ENCODE measurements around the gene ERBB4.
"Not testable (repeated sequence)": the region's sequence is repeated elsewhere in the genome, so short reads cannot be mapped to it uniquely, and the experiment has no call there.

The ERBB4 gene

DNA sequence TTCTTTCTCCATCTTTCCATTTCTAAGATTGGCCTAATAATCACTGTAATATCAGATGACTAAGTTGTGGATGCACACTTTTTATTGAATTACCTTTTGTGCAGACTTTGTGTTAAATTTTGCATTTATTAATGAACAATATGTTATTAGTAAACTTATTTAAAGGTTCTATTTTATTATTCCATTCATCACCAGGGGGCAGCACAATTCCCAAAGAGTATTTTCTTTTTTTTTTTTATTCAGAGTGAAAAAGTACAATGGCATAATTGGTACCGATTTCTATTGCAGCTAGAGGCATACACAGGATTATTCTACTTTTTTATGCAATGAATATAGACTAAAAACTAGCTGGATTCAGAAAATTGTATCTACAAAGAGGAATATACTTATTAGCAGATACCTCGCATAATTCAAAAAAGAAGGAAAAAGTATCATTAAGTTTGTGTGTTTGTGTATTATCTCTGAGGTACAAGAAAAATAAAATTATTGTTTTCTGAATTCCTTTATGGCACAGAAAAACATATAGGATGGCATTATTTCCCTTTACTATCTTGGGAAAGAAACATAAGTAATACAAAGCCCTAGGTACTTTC is 390.6 kb downstream of the ERBB4 start:
- no peak for DNase-seq (ENCODE audit: low read depth in 2 of 2)

DNA sequence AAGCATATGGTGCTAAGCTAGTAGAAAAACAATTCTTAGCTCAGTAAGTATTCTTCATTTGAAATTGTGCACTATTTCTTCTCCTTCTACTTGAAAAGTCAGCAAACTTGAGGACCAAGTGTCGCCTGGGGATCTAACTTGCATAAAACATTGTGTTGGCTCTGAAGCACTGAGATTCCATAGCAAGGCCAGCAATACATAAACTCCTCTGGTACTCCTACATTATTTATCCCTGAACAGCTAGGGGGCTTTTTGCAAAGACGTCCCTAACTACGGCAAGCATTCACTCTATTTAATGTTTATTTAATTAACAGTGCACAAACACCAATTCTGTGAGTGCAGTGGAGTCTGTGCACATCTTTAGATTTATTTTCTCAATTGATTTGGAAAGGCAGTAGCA is 392.2 kb downstream of the ERBB4 start:
- no peak for DNase-seq (ENCODE audit: low read depth in 2 of 2)

DNA sequence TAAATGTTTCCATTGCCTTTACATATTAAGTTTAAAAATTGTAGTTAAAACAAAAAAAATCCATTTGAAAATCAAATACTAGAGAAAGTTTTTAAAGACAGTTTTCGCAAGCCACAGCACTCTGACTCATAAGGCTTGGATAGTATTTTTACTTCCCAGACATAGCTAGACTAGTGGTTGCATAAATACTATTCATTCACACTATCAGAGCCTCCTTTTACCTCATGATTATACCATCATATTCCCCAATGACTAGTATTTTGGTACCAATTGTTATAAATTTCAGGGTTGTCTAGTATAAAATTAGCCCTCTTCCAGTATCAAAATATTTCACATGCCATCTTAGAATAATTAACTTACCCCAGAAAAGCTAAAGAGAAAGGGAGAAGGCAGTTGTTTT is 393.5 kb downstream of the ERBB4 start:
- no peak for DNase-seq (ENCODE audit: low read depth in 2 of 2)

DNA sequence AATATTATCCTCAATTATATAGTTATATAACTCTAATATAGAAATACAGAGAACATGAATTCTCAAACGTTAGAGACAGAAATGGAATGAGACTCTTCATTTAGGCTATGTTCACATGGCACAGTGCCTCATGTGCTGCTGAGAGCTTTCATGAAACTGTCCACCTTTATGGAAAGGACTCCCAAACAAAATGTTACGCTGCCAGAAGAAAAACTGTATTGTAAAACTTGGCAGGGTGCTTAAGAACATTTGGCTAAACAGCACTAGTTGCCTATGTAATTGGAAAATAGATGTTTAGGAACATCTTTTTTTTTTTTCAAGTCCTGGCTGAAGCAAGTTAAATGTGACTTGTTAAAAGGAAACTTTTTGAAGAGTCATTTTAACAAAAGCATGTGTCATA is 396.0 kb downstream of the ERBB4 start:
- no peak for DNase-seq (ENCODE audit: low read depth in 2 of 2)

DNA sequence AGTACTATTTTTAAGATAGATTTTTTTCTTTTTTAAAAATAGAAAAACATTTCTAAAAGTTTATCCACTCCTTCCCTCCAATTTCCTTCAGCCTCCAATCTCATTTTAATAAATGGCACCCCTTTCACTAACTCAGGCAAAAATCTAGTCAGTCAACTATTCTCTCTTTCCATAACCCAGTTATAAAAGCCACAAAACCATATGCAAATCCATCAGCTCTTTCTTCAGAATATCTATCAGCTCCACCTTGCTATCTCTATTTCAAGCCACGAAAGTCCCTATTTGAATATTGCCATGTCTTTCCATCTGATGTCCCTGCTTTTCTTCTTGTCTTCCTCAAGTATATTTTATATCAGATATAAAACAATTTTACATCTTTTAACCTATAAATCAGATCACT is 397.1 kb downstream of the ERBB4 start:
- no peak for DNase-seq (ENCODE audit: low read depth in 2 of 2)

DNA sequence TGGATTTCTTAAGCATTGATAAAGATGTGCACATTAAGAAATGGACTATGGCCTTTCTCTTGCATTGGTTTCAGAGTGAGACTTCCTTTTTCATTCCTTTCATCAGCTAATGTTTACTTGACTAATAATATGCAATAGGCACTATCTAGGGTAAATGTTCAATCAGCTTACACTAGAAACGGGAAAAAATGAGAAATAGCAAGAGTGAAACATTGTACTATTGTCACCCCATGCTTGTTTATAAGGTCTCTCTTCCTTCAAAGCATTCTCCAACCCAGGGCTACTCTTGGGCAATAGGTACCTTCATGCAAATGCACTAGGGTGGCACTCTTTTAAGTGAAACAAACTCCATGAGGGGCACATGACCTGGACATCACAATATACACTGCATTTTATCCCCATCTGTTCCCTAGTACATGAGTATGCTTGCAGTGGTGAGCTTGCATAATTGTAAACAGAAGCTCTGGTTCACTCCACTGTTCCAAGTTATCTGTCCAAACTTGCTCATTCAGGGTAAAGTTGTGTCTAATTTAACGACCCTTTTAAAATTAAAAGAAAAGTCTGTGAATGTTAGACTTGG is 402.3 kb downstream of the ERBB4 start:
- DNase-seq (ENCODE audit: low read depth in 2 of 2): no peak

DNA sequence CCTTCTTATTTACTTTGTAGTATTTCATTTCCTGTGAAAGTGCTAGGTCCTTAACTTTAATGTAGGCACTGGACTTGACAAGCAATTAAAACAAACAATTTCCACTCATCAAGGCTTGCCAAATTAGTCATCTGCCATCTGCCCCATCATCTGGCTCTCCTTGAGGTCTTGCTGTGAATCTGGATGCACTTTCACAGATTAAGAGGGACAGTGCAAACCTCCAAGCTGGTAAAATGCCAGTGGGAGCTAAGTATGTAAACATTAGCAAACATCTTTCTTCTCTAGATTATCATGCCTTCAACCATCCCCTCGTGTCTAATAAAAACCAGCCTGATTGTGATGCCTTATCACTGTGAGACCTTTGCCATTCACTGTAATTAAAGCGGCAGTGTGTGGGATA is 402.9 kb downstream of the ERBB4 start:
- DNase-seq (ENCODE audit: low read depth in 2 of 2): no peak

DNA sequence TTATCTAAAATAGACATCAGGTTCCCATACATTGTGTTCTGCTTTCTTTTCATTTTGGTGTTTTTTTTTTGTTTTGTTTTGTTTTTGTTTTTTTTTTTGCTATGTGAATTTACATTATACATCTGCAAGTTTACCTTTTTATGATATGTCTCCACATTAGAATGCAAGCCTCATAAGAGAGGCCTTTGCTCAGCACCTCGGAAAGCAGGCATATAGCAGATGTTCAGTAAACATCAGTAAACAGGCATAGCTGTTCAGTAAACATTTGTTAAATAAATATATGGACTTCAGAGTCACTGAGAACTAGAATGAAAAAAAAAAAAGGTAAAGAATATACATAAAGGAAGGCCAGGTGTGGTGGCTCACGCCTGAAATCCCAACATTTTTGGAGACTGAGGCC is 405.3 kb downstream of the ERBB4 start:
- DNase-seq (ENCODE audit: low read depth in 2 of 2): no peak

DNA sequence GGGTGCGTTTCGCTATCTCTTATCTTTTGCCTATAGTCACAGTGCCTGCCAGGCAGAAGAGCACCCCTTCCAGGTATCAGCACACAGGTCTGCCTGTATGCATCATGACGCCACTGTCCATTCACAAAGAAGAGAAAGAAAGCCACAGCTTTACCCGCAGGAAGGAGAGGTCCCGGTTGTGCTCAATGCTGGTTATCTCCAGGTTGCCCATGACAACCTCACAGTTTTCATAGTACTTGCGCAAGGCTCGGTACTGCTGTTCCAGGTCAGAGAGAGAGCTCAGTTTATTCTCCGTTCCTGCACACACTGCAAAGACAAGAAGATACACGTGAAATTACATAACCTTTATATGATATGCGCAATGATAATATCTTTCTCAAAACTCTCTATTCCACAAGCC is 414.0 kb downstream of the ERBB4 start:
- no peak for DNase-seq (ENCODE audit: low read depth in 2 of 2)

DNA sequence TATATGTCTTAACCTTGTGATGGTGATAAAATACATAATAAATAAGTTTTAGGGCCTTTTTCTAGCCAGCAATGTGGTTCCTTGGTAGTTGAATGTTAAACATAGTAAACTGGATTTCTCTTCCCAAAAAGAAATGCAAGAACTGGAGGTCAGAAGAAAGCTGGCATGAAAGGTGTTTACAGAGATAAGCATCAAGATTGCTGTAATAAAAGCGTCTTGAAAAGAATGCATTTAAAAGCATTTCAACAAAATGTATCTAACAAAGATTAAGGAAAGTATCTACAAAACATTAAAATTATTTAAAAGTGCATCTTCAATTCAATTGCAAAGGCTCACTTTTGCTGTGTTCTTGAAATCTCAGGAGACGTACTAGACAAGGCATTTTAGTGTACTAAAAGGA is 419.0 kb downstream of the ERBB4 start:
- no peak for DNase-seq (ENCODE audit: low read depth in 2 of 2)

DNA sequence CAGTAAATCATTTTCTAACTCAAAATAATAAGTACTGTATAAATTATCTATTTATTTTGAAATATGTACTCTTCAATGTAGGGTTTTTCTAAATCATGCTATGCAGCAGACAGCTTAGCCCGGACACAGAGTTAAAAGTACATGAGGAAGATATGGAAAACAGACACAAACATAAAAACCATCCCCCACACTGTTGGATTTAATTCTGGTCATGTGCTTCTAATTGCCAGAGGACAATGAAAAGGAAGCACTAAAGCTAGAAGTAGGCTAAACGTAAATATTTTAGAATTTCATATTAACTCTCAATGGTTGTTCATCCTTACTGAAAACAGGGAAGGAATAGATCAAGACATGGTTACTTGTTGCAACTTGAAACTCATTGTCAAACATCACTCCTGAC is 420.7 kb downstream of the ERBB4 start:
- no peak for DNase-seq (ENCODE audit: low read depth in 2 of 2)

DNA sequence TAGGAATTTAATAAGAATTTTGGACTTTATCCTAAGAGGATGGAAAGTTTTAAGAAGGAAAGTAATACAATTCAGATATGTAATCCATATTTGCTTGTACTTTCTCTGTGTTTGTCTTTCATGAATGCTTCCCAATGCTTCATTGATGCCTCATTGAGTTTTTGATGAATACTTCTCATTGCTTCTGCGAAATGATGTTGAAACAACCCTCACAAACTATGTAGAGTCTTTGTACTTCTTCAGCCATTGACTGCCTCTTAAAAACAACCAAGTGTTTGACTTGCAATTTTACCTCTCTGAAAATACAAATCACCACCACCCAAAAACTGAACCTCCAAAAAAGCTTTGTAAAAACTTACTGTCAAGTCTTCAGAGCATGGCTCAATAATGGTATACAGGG is 424.1 kb downstream of the ERBB4 start:
- no peak for DNase-seq (ENCODE audit: low read depth in 2 of 2)

DNA sequence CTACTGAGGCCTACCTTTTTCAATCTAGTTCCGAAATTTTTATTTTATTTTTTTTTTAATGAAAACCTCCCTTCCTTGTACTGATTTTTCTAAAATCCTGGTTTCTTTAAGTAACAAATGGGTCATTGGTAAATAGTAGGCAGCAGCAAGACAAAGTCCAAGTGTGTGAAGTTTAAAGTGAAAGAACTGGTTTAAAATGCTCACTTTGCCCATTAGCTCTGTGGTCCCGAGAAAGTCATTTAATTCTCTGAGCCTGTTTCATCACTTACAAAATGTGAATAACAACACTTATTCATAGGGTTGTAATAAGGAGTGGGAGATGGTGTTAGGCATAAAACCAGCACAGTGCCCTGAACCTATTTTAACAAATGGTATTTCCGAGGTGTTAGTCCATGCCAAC is 426.2 kb downstream of the ERBB4 start:
- no peak for DNase-seq (ENCODE audit: low read depth in 2 of 2)

DNA sequence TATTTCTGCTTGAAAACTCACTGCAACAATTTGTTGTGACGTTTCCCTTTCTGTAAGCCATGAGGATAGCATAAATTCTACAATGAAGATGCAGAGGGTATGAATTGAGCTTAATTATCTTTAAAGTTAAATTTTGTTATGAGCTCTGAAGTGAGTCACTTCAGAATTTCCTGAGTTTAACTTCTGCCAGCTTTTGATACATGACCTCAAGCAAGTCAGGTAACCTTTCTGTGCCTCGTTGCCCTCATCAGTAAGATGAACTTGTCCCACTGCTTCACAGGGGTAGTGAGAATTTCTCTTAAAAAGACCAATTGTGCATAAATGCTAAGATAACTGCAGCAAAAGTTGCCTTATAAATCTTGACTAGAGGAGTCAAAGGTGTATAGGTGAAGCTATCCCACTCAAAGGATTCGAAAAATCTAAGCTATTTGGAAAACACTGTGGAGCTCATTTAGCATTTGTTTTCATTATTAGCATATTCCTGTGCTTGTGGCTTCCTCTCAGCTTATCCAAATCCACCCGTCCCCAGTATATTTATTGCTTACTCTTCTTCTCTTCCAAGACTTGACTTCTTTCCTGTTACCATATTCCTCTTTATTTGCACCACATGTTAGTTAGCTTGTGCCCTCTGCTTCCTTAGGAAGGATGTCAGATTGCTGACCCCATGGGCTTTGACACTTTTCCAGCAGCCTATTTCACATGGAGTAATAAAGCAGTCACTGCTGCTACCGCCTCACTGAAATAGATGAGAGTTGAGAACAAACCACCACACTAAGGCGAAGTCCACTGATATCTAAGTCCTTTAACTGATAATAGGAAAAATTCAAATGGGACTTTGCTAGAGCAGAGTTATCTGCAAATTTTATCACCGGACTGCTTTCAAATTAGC is 428.6 kb downstream of the ERBB4 start:
- no peak for DNase-seq (ENCODE audit: low read depth in 2 of 2)

DNA sequence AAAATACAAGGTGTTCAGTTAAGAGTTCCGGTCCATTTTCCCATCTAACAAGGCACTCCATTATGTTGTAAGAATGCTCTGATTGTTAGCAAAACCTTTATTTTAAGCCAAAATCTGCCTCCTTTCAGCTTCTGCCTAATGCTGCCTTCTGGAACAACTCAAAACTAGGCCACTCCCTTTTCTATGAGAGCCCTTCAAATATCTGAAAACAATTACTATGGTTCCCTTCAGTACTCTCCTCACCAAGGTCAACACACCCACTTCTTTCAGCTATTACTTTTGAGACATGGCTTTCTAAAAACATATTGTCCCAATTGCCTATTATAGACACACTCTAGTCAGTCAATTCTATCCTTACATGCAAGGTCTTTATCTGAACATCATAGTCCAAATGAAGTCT is 429.4 kb downstream of the ERBB4 start:
- no peak for DNase-seq (ENCODE audit: low read depth in 2 of 2)

DNA sequence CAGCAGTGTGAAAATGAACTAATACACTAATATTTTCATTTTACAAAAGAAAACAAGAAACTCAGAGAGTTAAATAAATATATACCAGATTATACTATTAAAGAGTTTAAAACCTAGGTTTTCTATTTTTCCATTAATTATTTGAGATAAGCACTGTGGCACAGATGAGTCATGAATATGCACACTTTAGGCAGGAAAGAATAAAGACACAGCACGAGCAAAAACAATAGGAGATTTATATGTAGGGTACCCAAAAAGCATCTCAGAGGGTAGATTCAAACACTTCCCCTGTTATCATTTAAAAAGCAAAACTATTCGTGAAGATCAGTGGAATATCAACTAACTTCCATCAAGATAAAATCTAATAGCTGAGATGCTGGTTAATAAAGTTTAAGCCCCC is 430.6 kb downstream of the ERBB4 start:
- DNase-seq (ENCODE audit: low read depth in 2 of 2): no peak

DNA sequence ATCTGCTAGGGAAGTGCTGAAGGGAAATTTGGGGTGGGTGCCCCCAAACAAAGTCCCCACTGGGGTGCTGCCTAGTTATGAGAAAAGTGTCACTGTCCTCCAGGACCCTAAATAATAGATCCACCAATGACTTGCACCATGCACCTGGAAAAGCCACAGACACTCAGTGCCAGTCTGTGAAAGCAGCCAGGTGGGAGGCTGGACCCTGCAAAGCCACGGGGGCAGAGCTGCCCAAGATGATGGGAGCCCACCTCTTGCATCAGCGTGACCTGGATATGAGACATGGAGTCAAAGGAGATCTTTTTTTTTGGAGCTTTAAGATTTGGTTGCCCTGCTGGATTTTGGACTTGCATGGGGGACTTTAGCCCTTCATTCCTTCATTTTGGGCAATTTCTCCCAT is 431.6 kb downstream of the ERBB4 start:
- no peak for DNase-seq (ENCODE audit: low read depth in 2 of 2)

DNA sequence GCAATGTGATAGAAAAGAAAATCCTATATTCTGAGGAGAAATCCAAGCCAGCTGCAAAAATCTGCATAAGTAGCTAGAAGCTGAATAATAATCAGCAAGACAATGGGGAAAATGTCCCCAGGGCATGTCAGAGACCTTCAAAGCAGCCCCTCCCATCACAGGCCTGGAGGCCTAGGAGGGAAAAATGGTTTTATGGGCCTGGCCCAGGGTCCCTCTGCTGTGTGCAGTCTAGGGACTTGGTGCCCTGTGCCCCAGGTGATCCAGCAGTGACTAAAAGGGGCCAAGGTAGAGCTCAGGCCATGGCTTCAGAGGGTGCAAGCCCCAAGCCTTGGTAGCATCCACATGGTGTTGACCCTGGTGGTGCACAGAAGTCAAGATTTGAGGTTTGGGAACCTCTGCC is 432.1 kb downstream of the ERBB4 start:
- not testable (repeated sequence) for DNase-seq (ENCODE audit: low read depth in 2 of 2)

DNA sequence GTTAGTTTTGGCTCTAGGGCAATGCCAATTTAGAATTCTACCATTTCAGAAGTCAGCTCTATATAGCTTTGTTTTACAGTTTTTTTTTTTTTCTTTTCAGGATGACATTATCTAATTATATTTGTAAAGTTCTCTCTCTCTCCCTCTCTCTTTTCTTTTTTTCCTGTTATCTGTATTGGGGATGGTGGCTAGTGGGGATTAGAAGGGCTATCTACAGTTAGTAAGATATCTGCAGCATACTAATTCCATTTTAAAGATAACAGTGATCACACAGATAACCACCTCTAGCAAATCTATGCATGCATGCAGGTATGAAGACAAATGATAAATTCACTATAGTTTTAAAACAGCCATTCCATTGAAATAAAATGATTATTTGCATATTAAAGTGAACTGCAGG is 438.9 kb downstream of the ERBB4 start:
- no peak for DNase-seq (ENCODE audit: low read depth in 2 of 2)

DNA sequence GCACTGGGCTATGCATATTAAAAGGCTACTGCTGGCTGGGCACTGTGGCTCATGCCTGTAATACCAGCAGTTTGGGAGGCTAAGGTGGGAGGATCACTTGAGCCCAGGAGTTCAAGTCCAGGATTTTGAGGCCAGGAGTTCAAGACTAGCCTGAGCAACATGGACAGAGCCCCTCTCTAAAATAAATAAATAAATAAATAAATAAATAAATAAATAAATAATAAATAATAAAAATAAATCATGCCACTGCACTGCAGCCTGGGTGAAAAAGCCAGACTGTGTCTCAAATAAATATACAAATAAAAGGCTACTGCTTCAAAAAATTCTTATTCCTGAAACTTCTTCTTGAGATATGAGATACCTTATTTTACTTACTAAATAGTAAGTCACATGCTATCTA is 439.6 kb downstream of the ERBB4 start:
- DNase-seq (ENCODE audit: low read depth in 2 of 2): no peak

DNA sequence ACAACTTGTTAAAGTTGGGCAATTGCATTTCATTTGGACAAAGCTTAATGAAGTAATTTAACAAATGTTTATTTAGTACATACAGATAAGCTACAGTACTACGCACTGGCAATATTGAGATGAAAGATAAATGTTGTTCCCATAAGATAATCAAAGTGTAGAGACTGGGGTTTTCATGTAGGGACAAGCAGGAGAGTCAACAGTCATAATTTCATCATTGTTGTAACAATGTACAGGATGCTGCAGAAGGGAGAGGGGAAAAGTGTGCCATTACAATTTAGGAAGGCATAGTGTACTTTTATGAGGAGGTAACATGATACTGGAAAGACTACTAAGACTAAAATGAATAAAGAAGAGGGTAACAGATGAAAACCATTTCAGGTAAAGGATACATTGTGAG is 441.6 kb downstream of the ERBB4 start:
- no peak for DNase-seq (ENCODE audit: low read depth in 2 of 2)

DNA sequence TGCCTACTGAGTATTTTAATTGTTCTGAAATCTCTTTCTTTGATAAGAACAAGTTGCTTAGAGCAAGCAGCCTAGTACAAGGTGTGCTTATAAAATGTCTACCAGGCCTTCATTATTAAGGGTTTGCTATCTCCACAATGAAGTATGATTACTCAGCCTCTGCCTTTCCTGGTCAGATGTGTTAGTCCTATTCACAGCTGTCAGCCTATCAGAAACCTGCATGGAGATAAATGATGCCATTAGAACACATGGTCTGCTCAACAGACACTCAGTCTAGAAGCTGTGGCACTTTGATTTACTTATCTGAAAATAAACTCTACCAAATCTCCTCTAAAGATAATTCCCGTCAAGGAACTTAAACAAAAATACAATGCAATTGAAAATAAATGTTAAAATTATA is 448.7 kb downstream of the ERBB4 start:
- DNase-seq (ENCODE audit: low read depth in 2 of 2): no peak

DNA sequence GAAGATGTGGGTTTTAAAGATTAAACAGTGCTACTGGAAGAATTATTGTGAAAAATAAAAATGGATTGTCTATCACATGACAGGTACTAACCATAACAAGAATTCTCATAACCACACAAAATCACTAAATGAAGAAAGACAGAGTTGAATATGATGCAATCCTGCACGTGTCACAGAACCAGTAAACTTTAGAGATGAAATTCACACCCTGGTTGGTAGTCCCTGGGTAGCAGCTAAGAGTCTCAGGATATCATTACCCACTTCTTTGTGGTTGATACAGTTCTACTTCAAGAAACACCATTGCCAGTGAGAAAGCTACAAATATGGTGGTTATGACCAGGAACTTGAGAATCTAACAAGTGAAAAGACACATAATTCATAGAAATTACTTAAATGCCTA is 450.2 kb downstream of the ERBB4 start:
- DNase-seq (ENCODE audit: low read depth in 2 of 2): no peak
